GM18505 (cell line): Measurements from ENCODE around the gene FICD.
"Not testable (repeated sequence)": the region's sequence is repeated elsewhere in the genome, so short reads cannot be mapped to it uniquely, and the experiment has no call there.

Experiments used
- ATAC-seq: cut with Tn5 transposase; IDR thresholded peaks from one replicate; pipeline ENCODE4 v1.9.1; 2021; ENCODE audit not compliant: unreplicated experiment
- POLR2A ChIP-seq: IDR thresholded peaks from 4 replicates; pipeline ENCODE4 v1.6.1; 2011; ENCODE audit warnings: borderline replicate concordance; ENCODE audit not compliant: insufficient read depth, insufficient read length; ENCODE audit errors: extremely low read depth

FICD gene

GRCh38 chr12:108538616-108539195 lies 23.6 kb downstream of the FICD start:
- ATAC-seq = no peak

GRCh38 chr12:108542320-108542719 lies 27.2 kb downstream of the FICD start:
- TF ChIP-seq POLR2A = no peak
- no peak for ATAC-seq

More at GRCh38 chr12:108538616-108539195, 23.6 kb downstream of the FICD start:
- no peak for TF ChIP-seq POLR2A

GRCh38 chr12:108543652-108544051 lies 28.6 kb downstream of the FICD start:
- TF ChIP-seq POLR2A = no peak
- no peak for ATAC-seq

DNA sequence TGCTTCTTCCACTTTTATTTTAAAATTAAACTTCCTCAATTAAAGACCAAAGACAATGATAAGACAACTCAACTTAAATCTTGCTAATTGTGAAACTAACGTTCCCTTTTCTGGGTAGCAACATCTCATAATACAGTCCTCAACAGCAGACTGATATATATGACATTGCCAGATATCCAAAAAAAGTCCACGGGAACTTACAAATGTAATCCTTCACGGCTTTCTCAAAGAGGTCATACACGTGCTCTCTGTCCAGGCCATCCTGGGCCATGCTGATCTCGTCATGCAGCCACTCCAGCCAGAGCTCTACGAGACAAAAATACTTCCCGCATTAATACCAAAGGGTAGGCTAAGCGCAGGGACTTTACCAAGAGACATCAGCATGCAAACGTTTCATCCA lies 32.6 kb downstream of the FICD start:
- ATAC-seq = no peak
- TF ChIP-seq POLR2A = no peak

DNA sequence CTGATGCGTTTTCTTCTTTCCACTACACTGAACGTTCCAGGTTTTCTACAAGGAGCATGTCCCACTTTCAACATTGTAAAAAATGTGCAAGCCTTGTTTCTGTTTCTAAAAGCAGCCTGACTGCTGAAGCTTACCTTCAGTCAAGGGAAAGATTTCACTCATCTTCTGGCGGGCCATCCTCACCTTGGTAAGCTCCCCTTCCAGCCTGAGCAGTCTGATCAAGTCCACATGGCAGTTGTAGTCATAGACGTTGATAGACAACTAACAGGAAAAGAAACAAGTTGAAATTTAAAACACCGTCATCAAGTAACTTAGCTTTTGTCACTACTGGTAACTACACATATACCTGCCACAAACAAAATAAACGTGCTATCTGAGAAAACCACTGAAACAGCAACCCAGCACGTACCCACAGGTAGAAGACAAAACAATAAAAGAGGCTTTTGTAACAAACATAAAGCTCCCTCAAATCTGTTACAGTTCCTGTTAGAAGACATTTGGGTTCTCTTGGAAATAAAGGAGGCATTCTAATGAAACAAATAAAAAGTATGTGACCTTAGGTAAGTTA lies 34.0 kb downstream of the FICD start:
- TF ChIP-seq POLR2A = no peak
- ATAC-seq = no peak

DNA sequence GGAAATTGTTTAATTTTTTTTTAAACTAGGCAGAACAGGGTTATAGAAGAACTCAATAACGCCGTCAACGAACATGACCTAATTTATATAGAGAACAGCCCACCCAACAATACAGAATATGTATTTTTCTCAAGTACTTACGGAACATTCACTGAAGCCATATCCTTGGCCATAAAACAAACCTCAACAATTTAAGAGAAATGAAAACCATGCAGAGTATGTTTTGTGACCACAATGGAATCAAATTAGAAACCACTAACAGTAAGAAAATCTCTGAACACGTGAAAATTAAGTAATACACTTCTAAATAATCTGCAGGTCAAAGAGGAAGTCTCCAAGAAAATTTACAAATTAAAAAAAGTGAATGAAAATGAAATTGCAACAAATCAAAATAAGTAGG lies 36.5 kb downstream of the FICD start:
- ATAC-seq = no peak
- no peak for TF ChIP-seq POLR2A

GRCh38 chr12:108553799-108554198 lies 38.7 kb downstream of the FICD start:
- ATAC-seq = no peak
- TF ChIP-seq POLR2A = no peak

DNA sequence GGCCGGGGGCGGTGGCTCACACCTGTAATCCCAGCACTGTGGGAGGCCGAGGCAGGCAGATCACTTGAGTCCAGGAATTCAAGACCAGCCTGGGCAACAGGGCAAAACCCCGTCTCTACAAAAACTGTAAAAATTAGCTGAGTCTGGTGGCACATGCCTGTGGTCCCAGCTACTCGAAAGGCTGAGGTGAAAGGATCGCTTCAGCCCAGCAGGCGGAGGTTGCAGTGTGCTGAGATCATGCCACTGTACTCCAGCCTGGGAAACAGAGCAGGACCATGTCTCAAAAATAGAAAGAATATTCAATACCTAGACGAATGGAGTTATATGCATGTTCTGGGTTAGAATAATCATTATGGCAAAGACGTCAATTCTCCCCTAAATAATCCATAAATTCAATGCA lies 40.3 kb downstream of the FICD start:
- ATAC-seq = not testable (repeated sequence)

GRCh38 chr12:108559007-108559655 lies 44.1 kb downstream of the FICD start:
- ATAC-seq = no peak
- TF ChIP-seq POLR2A = no peak

- TF ChIP-seq POLR2A = no peak
Observed at GRCh38 chr12:108559748-108560147, 44.7 kb downstream of the FICD start.

DNA sequence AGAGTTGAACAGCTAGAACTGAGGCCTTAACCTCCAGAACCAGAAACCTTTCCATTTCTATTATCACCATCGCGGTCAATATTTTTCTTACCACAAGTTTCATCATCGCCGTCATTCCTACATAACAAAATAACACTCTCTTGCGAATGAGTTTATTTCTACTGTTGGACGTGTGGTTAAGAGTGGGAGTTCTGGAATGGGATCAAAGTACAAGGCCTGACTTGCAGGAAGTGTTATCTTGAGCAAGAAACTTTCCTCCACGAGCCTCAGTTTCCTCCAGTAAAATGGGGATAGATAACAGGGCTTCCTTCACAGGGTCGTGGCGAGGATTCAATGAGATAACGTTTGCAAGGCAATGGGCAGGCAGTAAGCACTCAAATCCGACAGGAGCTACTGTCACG lies 45.2 kb downstream of the FICD start:
- ATAC-seq = no peak

More at GRCh38 chr12:108559748-108560147, 44.7 kb downstream of the FICD start:
- ATAC-seq = no peak

DNA sequence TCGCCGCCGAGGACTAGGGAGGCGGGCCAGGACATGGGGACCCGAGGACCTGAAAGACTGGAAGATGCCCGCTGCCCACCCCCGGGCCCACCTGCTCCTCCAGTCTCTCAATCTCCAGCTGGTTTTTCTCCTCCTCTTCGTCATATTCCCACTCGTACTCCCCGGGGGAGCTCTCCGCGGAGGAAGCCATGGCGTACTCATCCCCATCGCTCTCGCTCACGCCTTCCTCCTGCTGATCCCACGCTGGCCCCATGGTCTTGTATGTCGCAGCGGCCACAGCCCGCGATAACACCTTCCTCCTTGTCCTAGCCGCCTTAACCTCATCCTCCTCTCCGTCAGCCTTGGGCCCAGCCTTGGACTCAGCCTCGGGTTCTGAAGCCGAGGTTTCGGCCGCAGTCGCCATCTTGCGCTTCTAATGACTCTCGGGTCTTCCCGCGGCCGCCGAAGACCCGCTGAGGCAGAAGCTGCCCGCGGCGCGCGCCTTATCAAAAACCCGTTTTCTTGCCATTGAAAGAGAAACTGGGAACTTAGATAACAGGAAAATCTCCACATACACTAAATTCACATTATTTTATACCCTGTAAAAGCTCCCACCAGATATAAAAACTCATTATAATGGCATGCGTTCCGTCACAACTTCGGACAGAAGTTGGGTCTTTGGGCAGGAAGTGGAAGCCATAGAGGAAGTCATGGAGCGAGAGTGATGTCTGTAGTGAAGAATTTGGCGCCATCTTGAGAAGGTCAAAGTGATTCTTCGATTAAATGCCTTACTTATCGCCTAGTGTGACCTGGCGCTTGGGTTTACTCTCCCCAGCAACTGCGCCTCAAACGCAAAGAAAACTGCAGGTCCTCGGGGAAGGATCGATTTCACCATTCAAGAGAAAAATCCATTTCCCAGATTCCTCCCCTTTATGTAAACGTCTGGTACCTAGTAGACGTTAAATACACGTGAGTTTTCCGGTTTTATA lies 46.0 kb downstream of the FICD start, which contains the start of gene SART3:
TSS of gene SART3 (minus strand) at position 422 of the 968 bp plus-strand sequence. CDS start at position 403, 19 bp downstream.
- peak; percentile 36 for ATAC-seq
- TF ChIP-seq POLR2A = peak; percentile 85

More for the DNA sequence above, 45.2 kb downstream of the FICD start:
- no peak for TF ChIP-seq POLR2A

- no peak for TF ChIP-seq POLR2A
- ATAC-seq = no peak
Observed at GRCh38 chr12:108561852-108562347, 46.8 kb downstream of the FICD start.
